Fibroblast of skin of right quadriceps (primary cell): ENCODE measurements around the gene ZNF778.
A peak's percentile ranks its signal among the peaks of the same experiment; 100 is the strongest.
"Not testable (repeated sequence)": the region's sequence is repeated elsewhere in the genome, so short reads cannot be mapped to it uniquely, and the experiment has no call there.

ENCODE experiments used
- DNase-seq: peaks from one replicate; pipeline ENCODE4 v3.0.0-alpha.2; 2013

The ZNF778 gene

GRCh38 chr16:89183463-89183862 lies 34.0 kb upstream of the ZNF778 start:
- DNase-seq = no peak

- no peak for DNase-seq
Observed at GRCh38 chr16:89183975-89184676, 33.4 kb upstream of the ZNF778 start.

GRCh38 chr16:89184677-89184932 lies 32.9 kb upstream of the ZNF778 start:
- DNase-seq = no peak

GRCh38 chr16:89184933-89185794 lies 32.3 kb upstream of the ZNF778 start:
- DNase-seq = no peak

GRCh38 chr16:89185887-89186592 lies 31.5 kb upstream of the ZNF778 start:
- DNase-seq = not testable (repeated sequence)

GRCh38 chr16:89186593-89187031 lies 30.9 kb upstream of the ZNF778 start:
- not testable (repeated sequence) for DNase-seq

GRCh38 chr16:89187032-89187769 lies 30.3 kb upstream of the ZNF778 start:
- DNase-seq = peak; percentile 27

- no peak for DNase-seq
Observed at GRCh38 chr16:89187770-89188392, 29.6 kb upstream of the ZNF778 start.

GRCh38 chr16:89188471-89189357 lies 28.8 kb upstream of the ZNF778 start:
- not testable (repeated sequence) for DNase-seq

- DNase-seq = no peak
Observed at GRCh38 chr16:89189358-89190025, 28.0 kb upstream of the ZNF778 start.

- no peak for DNase-seq
Observed at GRCh38 chr16:89190150-89190958, 27.1 kb upstream of the ZNF778 start.

- no peak for DNase-seq
Observed at GRCh38 chr16:89191033-89191900, 26.2 kb upstream of the ZNF778 start.

GRCh38 chr16:89191901-89192185 lies 25.7 kb upstream of the ZNF778 start:
- no peak for DNase-seq

- DNase-seq = peak; percentile 92
Observed at GRCh38 chr16:89192186-89192955, 25.1 kb upstream of the ZNF778 start.

- peak; percentile 87 for DNase-seq
Observed at GRCh38 chr16:89192956-89193575, 24.4 kb upstream of the ZNF778 start.

GRCh38 chr16:89193576-89194293 lies 23.8 kb upstream of the ZNF778 start:
- DNase-seq = no peak
